ENCODE results near the gene CAVIN2.

The CAVIN2 gene

GRCh38 chr2:191836471-191836852 is 10.4 kb downstream of the CAVIN2 start:
- no peak overlapping the region for H3K4me2 ChIP-seq
- TF ChIP-seq, protein P1, sequence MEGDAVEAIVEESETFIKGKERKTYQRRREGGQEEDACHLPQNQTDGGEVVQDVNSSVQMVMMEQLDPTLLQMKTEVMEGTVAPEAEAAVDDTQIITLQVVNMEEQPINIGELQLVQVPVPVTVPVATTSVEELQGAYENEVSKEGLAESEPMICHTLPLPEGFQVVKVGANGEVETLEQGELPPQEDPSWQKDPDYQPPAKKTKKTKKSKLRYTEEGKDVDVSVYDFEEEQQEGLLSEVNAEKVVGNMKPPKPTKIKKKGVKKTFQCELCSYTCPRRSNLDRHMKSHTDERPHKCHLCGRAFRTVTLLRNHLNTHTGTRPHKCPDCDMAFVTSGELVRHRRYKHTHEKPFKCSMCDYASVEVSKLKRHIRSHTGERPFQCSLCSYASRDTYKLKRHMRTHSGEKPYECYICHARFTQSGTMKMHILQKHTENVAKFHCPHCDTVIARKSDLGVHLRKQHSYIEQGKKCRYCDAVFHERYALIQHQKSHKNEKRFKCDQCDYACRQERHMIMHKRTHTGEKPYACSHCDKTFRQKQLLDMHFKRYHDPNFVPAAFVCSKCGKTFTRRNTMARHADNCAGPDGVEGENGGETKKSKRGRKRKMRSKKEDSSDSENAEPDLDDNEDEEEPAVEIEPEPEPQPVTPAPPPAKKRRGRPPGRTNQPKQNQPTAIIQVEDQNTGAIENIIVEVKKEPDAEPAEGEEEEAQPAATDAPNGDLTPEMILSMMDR (conservative IDR thresholded peaks at IDR 0.05; ENCODE audit: low read depth, low read length): no peak
- no peaks in the 10 kb centered on the region for H3K79me2 ChIP-seq (ENCODE audit: insufficient read depth, low read depth)
- H3K4me1 ChIP-seq (ENCODE audit: low read depth, poor library complexity, severe bottlenecking): no peaks in the 10 kb centered on the region
- H4K20me1 ChIP-seq (ENCODE audit: insufficient read depth): no peaks in the 10 kb centered on the region
- H3K4me3 ChIP-seq (IDR thresholded peaks at IDR 0.05; ENCODE audit: insufficient read depth, low read depth, low read length): no peak overlapping the region
- no peak overlapping the region for H3K9ac ChIP-seq
- H2AFZ ChIP-seq (ENCODE audit: low read depth): no peak overlapping the region
- H3K27me3 ChIP-seq (ENCODE audit: insufficient read depth, low read depth): no peaks in the 10 kb centered on the region
- no peak overlapping the region for H3K27ac ChIP-seq
- no peaks in the 10 kb centered on the region for H3K36me3 ChIP-seq (ENCODE audit: insufficient read depth)

- Histone ChIP-seq H3K27me3 (ENCODE audit: insufficient read depth, low read depth) (no peaks in the 10 kb centered on the region), H3K9ac (no peak overlapping the region), H2AFZ (ENCODE audit: low read depth) (no peak overlapping the region), H3K4me2 (no peak overlapping the region), H3K27ac (no peak overlapping the region), H3K36me3 (ENCODE audit: insufficient read depth) (no peaks in the 10 kb centered on the region), H4K20me1 (ENCODE audit: insufficient read depth) (no peaks in the 10 kb centered on the region), H3K79me2 (ENCODE audit: insufficient read depth, low read depth) (no peaks in the 10 kb centered on the region), H3K4me3 (IDR thresholded peaks at IDR 0.05; ENCODE audit: insufficient read depth, low read depth, low read length) (no peak overlapping the region), H3K4me1 (ENCODE audit: low read depth, poor library complexity, severe bottlenecking) (no peaks in the 10 kb centered on the region)
- TF ChIP-seq, protein P1 (conservative IDR thresholded peaks at IDR 0.05; ENCODE audit: low read depth, low read length): no peak
Observed at GRCh38 chr2:191835539-191836350, 11.1 kb downstream of the CAVIN2 start.

GRCh38 chr2:191835100-191835499 is 11.8 kb downstream of the CAVIN2 start:
- Histone ChIP-seq H4K20me1 (ENCODE audit: insufficient read depth) (no peaks in the 10 kb centered on the region), H3K79me2 (ENCODE audit: insufficient read depth, low read depth) (no peaks in the 10 kb centered on the region), H3K27me3 (ENCODE audit: insufficient read depth, low read depth) (no peaks in the 10 kb centered on the region), H3K4me2 (no peak overlapping the region), H3K4me1 (ENCODE audit: low read depth, poor library complexity, severe bottlenecking) (no peaks in the 10 kb centered on the region), H3K36me3 (ENCODE audit: insufficient read depth) (no peaks in the 10 kb centered on the region), H3K9ac (no peak overlapping the region; the same call in 1 of the 2 replicates), H2AFZ (ENCODE audit: low read depth) (no peak overlapping the region), H3K4me3 (IDR thresholded peaks at IDR 0.05; ENCODE audit: insufficient read depth, low read depth, low read length) (no peak overlapping the region), H3K27ac (no peak overlapping the region)
- TF ChIP-seq, protein P1 (conservative IDR thresholded peaks at IDR 0.05; ENCODE audit: low read depth, low read length): no peak

DNA sequence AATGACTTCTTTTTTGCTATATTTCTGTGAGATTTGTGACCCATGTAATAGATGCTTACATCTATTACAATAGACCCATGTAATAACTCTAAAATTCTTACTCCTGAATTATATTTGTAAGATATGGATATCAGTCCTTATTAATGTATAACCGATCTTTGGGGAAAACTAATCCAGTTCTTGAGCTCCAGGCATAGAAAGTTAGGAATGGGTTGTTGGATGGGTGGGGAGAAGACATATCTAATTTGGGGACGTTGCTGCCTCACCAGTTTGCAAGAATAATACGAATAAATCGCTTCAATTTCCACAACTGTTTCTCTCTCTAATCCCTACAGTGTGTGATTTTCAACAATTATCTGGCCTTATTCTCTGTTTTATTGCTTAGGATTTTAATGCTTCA is 13.5 kb downstream of the CAVIN2 start:
- Histone ChIP-seq H3K4me3 (IDR thresholded peaks at IDR 0.05; ENCODE audit: insufficient read depth, low read depth, low read length) (no peak overlapping the region), H3K9ac (no peak overlapping the region), H3K27me3 (ENCODE audit: insufficient read depth, low read depth) (no peaks in the 10 kb centered on the region), H3K79me2 (ENCODE audit: insufficient read depth, low read depth) (no peaks in the 10 kb centered on the region), H3K36me3 (ENCODE audit: insufficient read depth) (no peaks in the 10 kb centered on the region), H4K20me1 (ENCODE audit: insufficient read depth) (no peaks in the 10 kb centered on the region), H3K4me2 (no peak overlapping the region), H2AFZ (ENCODE audit: low read depth) (no peak overlapping the region), H3K27ac (no peak overlapping the region), H3K4me1 (ENCODE audit: low read depth, poor library complexity, severe bottlenecking) (no peaks in the 10 kb centered on the region)
- TF ChIP-seq, protein P1 (conservative IDR thresholded peaks at IDR 0.05; ENCODE audit: low read depth, low read length): no peak
